K562 (cell line): ENCODE data around the gene SLC2A13. TPM values are rescaled to one million over a fixed set of nuclear protein-coding genes. Genes with fewer than 3 reads are reported as not detected.

Source experiments
- ZNF143 ChIP-seq: sonication (generic); formaldehyde crosslinking; IDR thresholded peaks from 2 replicates; pipeline ENCODE4 v1.9.0; 2022; ENCODE audit warnings: mild to moderate bottlenecking, missing genetic modification reagents
- polyA plus RNA-seq, 8 experiments: library from polyadenylated mRNA; depleted of rRNA in 4 of 8; stranded (reverse) in 5 of 8; unstranded in 3 of 8; fragments of >200 nt; fragmentation: Nextera tagmentation in 2 of 8; fragmentation: Illumina TruSeq in 1 of 8; extraction: Ambion mirVana in 2 of 8; extraction: Trizol in 1 of 8; gene quantifications; 2 replicates each; pipeline versions ENCODE4 v1.2.1 to v1.2.3, GENCODE V29; 2011 to 2014; ENCODE audit warnings: inconsistent platforms in 1 of 8, missing spikeins in 1 of 8
- total RNA-seq, 7 experiments: library from RNA; depleted of rRNA in 6 of 7; stranded (reverse); fragments of >200 nt in 6 of 7; fragmentation: Illumina TruSeq in 2 of 7; extraction: Trizol in 2 of 7; gene quantifications; 2 replicates each; pipeline versions ENCODE4 v1.2.1 to v1.2.3, GENCODE V29; 2011 to 2021; ENCODE audit warnings: low replicate concordance in 1 of 7
- TF ChIP-seq, protein P1 (sequence below): fragments of 450-650 bp; IDR thresholded peaks from 2 replicates; pipeline ENCODE4 v1.6.1; 2016; ENCODE audit warnings: mild to moderate bottlenecking, moderate library complexity

Gene SLC2A13
- total and polyA plus RNA-seq, 9 of the 15 experiments (the other 6 are each of a cell fraction or from before 2014, with no cell fraction given), result 1.7 to 12.4 (median 9.0) TPM

DNA sequence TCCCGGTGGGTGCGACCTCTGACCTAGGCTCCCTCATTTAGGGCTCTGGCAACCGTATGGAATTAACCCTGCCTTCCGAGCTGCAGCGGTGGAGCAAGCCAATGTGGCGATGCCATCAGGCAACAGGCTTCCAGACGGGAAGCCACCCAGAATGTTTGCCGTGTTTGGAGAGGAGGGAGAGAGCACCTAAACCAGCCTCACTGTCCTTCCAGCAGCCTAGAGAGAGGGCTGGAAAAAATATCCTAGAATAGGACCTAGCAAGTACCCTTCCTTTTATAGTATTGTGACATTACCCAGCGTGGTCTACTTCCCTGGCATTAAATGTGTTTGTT, 287 bp upstream of the SLC2A13 start (continued):
- TF ChIP-seq, protein P1, sequence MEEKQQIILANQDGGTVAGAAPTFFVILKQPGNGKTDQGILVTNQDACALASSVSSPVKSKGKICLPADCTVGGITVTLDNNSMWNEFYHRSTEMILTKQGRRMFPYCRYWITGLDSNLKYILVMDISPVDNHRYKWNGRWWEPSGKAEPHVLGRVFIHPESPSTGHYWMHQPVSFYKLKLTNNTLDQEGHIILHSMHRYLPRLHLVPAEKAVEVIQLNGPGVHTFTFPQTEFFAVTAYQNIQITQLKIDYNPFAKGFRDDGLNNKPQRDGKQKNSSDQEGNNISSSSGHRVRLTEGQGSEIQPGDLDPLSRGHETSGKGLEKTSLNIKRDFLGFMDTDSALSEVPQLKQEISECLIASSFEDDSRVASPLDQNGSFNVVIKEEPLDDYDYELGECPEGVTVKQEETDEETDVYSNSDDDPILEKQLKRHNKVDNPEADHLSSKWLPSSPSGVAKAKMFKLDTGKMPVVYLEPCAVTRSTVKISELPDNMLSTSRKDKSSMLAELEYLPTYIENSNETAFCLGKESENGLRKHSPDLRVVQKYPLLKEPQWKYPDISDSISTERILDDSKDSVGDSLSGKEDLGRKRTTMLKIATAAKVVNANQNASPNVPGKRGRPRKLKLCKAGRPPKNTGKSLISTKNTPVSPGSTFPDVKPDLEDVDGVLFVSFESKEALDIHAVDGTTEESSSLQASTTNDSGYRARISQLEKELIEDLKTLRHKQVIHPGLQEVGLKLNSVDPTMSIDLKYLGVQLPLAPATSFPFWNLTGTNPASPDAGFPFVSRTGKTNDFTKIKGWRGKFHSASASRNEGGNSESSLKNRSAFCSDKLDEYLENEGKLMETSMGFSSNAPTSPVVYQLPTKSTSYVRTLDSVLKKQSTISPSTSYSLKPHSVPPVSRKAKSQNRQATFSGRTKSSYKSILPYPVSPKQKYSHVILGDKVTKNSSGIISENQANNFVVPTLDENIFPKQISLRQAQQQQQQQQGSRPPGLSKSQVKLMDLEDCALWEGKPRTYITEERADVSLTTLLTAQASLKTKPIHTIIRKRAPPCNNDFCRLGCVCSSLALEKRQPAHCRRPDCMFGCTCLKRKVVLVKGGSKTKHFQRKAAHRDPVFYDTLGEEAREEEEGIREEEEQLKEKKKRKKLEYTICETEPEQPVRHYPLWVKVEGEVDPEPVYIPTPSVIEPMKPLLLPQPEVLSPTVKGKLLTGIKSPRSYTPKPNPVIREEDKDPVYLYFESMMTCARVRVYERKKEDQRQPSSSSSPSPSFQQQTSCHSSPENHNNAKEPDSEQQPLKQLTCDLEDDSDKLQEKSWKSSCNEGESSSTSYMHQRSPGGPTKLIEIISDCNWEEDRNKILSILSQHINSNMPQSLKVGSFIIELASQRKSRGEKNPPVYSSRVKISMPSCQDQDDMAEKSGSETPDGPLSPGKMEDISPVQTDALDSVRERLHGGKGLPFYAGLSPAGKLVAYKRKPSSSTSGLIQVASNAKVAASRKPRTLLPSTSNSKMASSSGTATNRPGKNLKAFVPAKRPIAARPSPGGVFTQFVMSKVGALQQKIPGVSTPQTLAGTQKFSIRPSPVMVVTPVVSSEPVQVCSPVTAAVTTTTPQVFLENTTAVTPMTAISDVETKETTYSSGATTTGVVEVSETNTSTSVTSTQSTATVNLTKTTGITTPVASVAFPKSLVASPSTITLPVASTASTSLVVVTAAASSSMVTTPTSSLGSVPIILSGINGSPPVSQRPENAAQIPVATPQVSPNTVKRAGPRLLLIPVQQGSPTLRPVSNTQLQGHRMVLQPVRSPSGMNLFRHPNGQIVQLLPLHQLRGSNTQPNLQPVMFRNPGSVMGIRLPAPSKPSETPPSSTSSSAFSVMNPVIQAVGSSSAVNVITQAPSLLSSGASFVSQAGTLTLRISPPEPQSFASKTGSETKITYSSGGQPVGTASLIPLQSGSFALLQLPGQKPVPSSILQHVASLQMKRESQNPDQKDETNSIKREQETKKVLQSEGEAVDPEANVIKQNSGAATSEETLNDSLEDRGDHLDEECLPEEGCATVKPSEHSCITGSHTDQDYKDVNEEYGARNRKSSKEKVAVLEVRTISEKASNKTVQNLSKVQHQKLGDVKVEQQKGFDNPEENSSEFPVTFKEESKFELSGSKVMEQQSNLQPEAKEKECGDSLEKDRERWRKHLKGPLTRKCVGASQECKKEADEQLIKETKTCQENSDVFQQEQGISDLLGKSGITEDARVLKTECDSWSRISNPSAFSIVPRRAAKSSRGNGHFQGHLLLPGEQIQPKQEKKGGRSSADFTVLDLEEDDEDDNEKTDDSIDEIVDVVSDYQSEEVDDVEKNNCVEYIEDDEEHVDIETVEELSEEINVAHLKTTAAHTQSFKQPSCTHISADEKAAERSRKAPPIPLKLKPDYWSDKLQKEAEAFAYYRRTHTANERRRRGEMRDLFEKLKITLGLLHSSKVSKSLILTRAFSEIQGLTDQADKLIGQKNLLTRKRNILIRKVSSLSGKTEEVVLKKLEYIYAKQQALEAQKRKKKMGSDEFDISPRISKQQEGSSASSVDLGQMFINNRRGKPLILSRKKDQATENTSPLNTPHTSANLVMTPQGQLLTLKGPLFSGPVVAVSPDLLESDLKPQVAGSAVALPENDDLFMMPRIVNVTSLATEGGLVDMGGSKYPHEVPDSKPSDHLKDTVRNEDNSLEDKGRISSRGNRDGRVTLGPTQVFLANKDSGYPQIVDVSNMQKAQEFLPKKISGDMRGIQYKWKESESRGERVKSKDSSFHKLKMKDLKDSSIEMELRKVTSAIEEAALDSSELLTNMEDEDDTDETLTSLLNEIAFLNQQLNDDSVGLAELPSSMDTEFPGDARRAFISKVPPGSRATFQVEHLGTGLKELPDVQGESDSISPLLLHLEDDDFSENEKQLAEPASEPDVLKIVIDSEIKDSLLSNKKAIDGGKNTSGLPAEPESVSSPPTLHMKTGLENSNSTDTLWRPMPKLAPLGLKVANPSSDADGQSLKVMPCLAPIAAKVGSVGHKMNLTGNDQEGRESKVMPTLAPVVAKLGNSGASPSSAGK, result no peak
- no peak for TF ChIP-seq ZNF143 (CRISPR knock-in tag)
